GM23338 (cell line): ENCODE measurements around the gene MGME1. TPM values are rescaled to one million over a fixed set of nuclear protein-coding genes. Genes with fewer than 3 reads are reported as not detected.

ENCODE experiments used
- ATAC-seq: fragments of 200-7000 bp; cut with Tn5 transposase; 3 replicates; pipeline ENCODE4 v1.9.1; 2020
- DNase-seq: peaks from one replicate; pipeline ENCODE4 v3.0.0-alpha.2; 2015; ENCODE audit warnings: low spot score
- H2AFZ ChIP-seq: fragments of 200-600 bp; sonication (generic); 2 replicates; pipeline ENCODE4 v1.8.0; 2016; ENCODE audit warnings: antibody characterized with exemption, mild to moderate bottlenecking, moderate library complexity
- H3F3A ChIP-seq: fragments of 200-600 bp; sonication (generic); replicated peaks from 2 replicates; pipeline ENCODE4 v1.8.0; 2017; ENCODE audit warnings: antibody characterized with exemption, mixed run types, low read depth
- H3K27ac ChIP-seq: fragments of 200-600 bp; sonication (generic); 2 replicates; pipeline ENCODE4 v1.6.1; 2016; ENCODE audit warnings: low read depth
- H3K27me3 ChIP-seq: fragments of 200-600 bp; sonication (generic); 2 replicates; pipeline ENCODE4 v1.8.0; 2016; ENCODE audit warnings: mild to moderate bottlenecking, mixed run types, moderate library complexity; ENCODE audit not compliant: insufficient read depth
- H3K36me3 ChIP-seq: fragments of 200-600 bp; sonication (generic); 2 replicates; pipeline ENCODE4 v1.8.0; 2016; ENCODE audit warnings: mild to moderate bottlenecking; ENCODE audit not compliant: insufficient read depth
- H3K4me1 ChIP-seq: fragments of 200-600 bp; sonication (generic); 2 replicates; pipeline ENCODE4 v1.8.0; 2016; ENCODE audit warnings: mild to moderate bottlenecking, moderate library complexity; ENCODE audit not compliant: insufficient read depth
- H3K4me2 ChIP-seq: fragments of 200-600 bp; sonication (generic); 2 replicates; pipeline ENCODE4 v1.7.1; 2017; ENCODE audit warnings: mixed run types
- H3K4me3 ChIP-seq: fragments of 200-600 bp; sonication (generic); 2 replicates; pipeline ENCODE4 v1.6.1; 2016; ENCODE audit warnings: mixed run types
- H3K79me2 ChIP-seq: fragments of 200-600 bp; sonication (generic); replicated peaks from 2 replicates; pipeline ENCODE4 v1.8.0; 2017; ENCODE audit warnings: mild to moderate bottlenecking; ENCODE audit not compliant: insufficient read depth
- H3K9me2 ChIP-seq: fragments of 200-600 bp; sonication (generic); 2 replicates; pipeline ENCODE4 v1.8.0; 2017; ENCODE audit not compliant: insufficient read depth
- H4K20me1 ChIP-seq: fragments of 200-600 bp; sonication (generic); replicated peaks from 2 replicates; pipeline ENCODE4 v1.8.0; 2017; ENCODE audit warnings: mild to moderate bottlenecking; ENCODE audit not compliant: insufficient read depth
- H3K27ac Mint-ChIP-seq: 2 replicates; pipeline ENCODE4 v1.8.0; 2020; ENCODE audit warnings: inconsistent platforms, mild to moderate bottlenecking, moderate library complexity, mixed read lengths
- H3K27me3 Mint-ChIP-seq: 3 replicates; pipeline ENCODE4 v1.8.0; 2022; ENCODE audit warnings: low read depth, mild to moderate bottlenecking, moderate library complexity, mixed read lengths, inconsistent platforms; ENCODE audit not compliant: insufficient read depth, poor library complexity
- H3K36me3 Mint-ChIP-seq: 3 replicates; pipeline ENCODE4 v1.8.0; 2021; ENCODE audit warnings: low read depth, mild to moderate bottlenecking, inconsistent platforms, moderate library complexity, mixed read lengths
- H3K4me1 Mint-ChIP-seq: 3 replicates; pipeline ENCODE4 v1.8.0; 2020; ENCODE audit warnings: mild to moderate bottlenecking, inconsistent platforms, mixed read lengths
- H3K4me3 Mint-ChIP-seq: 3 replicates; pipeline ENCODE4 v1.8.0; 2021; ENCODE audit warnings: moderate library complexity, mild to moderate bottlenecking, inconsistent platforms, mixed read lengths
- H3K9me3 Mint-ChIP-seq: 3 replicates; pipeline ENCODE4 v1.8.0; 2020; ENCODE audit warnings: moderate library complexity, mild to moderate bottlenecking, inconsistent platforms, mixed read lengths
- CREB1 ChIP-seq: fragments of 250-450 bp; sonication (Bioruptor Pico); IDR thresholded peaks from 2 replicates; pipeline ENCODE4 v1.5.0; 2020; ENCODE audit warnings: low read depth, mild to moderate bottlenecking, moderate library complexity
- CTCF ChIP-seq, 2 experiments: fragments of 200-600 bp in 1 of 2; sonication (generic) in 1 of 2; conservative IDR thresholded peaks; 2 replicates each; pipeline versions ENCODE4 v1.5.1 to v1.6.1; 2016 to 2017; ENCODE audit warnings: antibody characterized with exemption in 2 of 2, low read depth in 2 of 2, mild to moderate bottlenecking in 2 of 2, moderate library complexity in 1 of 2
- ETS1 ChIP-seq: IDR thresholded peaks from 2 replicates; pipeline ENCODE4 v1.6.1; 2016; ENCODE audit warnings: antibody characterized with exemption
- EZH2 ChIP-seq: fragments of 200-600 bp; sonication (generic); IDR thresholded peaks from one replicate; pipeline ENCODE4 v1.8.0; 2017; ENCODE audit warnings: antibody characterized with exemption, mild to moderate bottlenecking, low read depth; ENCODE audit not compliant: unreplicated experiment
- EZH2phosphoT487 ChIP-seq: fragments of 200-600 bp; sonication (generic); IDR thresholded peaks from one replicate; pipeline ENCODE4 v1.8.1; 2018; ENCODE audit warnings: antibody characterized with exemption; ENCODE audit not compliant: unreplicated experiment
- JUNB ChIP-seq: IDR thresholded peaks from one replicate; pipeline ENCODE4 v1.6.1; 2016; ENCODE audit warnings: antibody characterized with exemption; ENCODE audit not compliant: unreplicated experiment
- NANOG ChIP-seq: IDR thresholded peaks from 2 replicates; pipeline ENCODE4 v1.6.1; 2016; ENCODE audit warnings: antibody characterized with exemption, borderline replicate concordance
- POLR2AphosphoS5 ChIP-seq: IDR thresholded peaks from 2 replicates; pipeline ENCODE4 v1.6.1; 2016; ENCODE audit warnings: antibody characterized with exemption, low read depth
- REST ChIP-seq: IDR thresholded peaks from one replicate; pipeline ENCODE4 v1.6.1; 2018; ENCODE audit warnings: antibody characterized with exemption; ENCODE audit not compliant: unreplicated experiment
- STAT1 ChIP-seq: IDR thresholded peaks from one replicate; pipeline ENCODE4 v1.6.1; 2016; ENCODE audit warnings: antibody characterized with exemption; ENCODE audit not compliant: unreplicated experiment
- ZNF114 ChIP-seq: fragments of 250-450 bp; sonication (Bioruptor Pico); IDR thresholded peaks from 2 replicates; pipeline ENCODE4 v1.5.0; 2020; ENCODE audit warnings: mild to moderate bottlenecking, moderate library complexity
- polyA plus RNA-seq: library from polyadenylated mRNA; unstranded; fragments of >200 nt; fragmentation: Nextera tagmentation; extraction: Ambion mirVana; gene quantifications from 2 replicates; pipeline ENCODE4 v1.2.1, GENCODE V29; 2016
- total RNA-seq: library from RNA; depleted of rRNA; stranded (reverse); fragments of >200 nt; shearing (Covaris generic); gene quantifications from 2 replicates; pipeline ENCODE4 v1.2.3, GENCODE V29; 2014

MGME1 gene
- total and polyA plus RNA-seq, 2 experiments from 2014 or later: 43.1 to 56.9 TPM

- TF ChIP-seq JUNB (no peak), REST (no peak), POLR2AphosphoS5 (no peak), CREB1 (CRISPR knock-in tag) (no peak), ETS1 (no peak)
These were observed 62.2 kb downstream of the MGME1 start (continued) for GRCh38 chr20:18031050-18031449.

- no peak for ATAC-seq
- H3K36me3 ChIP-seq: peaks cover 4% of the 10 kb centered on the region; the same call in 1 of the 2 replicates
- peaks cover 6% of the 10 kb centered on the region; the same call in 1 of the 2 replicates for H3K4me1 ChIP-seq
- Mint-ChIP-seq H3K4me3 (no peak overlapping the region), H3K9me3 (no peaks in the 10 kb centered on the region; the same call in 2 of the 3 replicates), H3K27me3 (peaks cover 4% of the 10 kb centered on the region), H3K4me1 (peaks cover 11% of the 10 kb centered on the region), H3K36me3 (peaks cover 11% of the 10 kb centered on the region; the same call in 2 of the 3 replicates), H3K27ac (no peak overlapping the region)
- 0 out of 2 replicates have a peak, but pooled peaks cover 2% of the 10 kb centered on the region for H3F3A ChIP-seq
- H3K79me2 ChIP-seq: no peaks in the 10 kb centered on the region
- no peak for DNase-seq
- H3K27ac ChIP-seq: no peak overlapping the region
- H3K27me3 ChIP-seq: no peaks in the 10 kb centered on the region
- H3K4me3 ChIP-seq: no peak overlapping the region
- no peak overlapping the region for H2AFZ ChIP-seq
- no peak overlapping the region for H3K4me2 ChIP-seq
- no peaks in the 10 kb centered on the region; the same call in 1 of the 2 replicates for H4K20me1 ChIP-seq
- no peaks in the 10 kb centered on the region for H3K9me2 ChIP-seq
- TF ChIP-seq CTCF (conservative IDR thresholded peaks at IDR 0.05; ENCODE audit: low read depth in 2 of 2) (no peak), CREB1 (CRISPR knock-in tag) (no peak), POLR2AphosphoS5 (no peak), EZH2 (no peak), JUNB (no peak), NANOG (no peak), ZNF114 (CRISPR knock-in tag) (no peak), EZH2phosphoT487 (no peak), ETS1 (no peak), REST (no peak), STAT1 (no peak)
These were observed 63.2 kb downstream of the MGME1 start for GRCh38 chr20:18031888-18032509.
